PFSK-1 (cell line): ENCODE results near the gene HES5.

Experiments used
- FOXP2 ChIP-seq: optimal IDR thresholded peaks from 2 replicates; pipeline ENCODE3; 2011; ENCODE audit warnings: borderline replicate concordance, control low read depth, inconsistent platforms; ENCODE audit not compliant: insufficient read depth; ENCODE audit errors: extremely low read length, extremely low read depth
- POLR2AphosphoS5 ChIP-seq: IDR thresholded peaks from 2 replicates; pipeline ENCODE4 v1.6.1; 2012; ENCODE audit warnings: low read depth, mild to moderate bottlenecking, control low read depth, low read length, moderate library complexity
- REST ChIP-seq, 2 experiments: IDR thresholded peaks; 2 replicates each; pipeline versions ENCODE4 v1.6.1 to v1.8.0; 2011 to 2012; ENCODE audit warnings: low read depth in 2 of 2, low read length in 2 of 2, control low read depth in 1 of 2, inconsistent platforms in 1 of 2, mild to moderate bottlenecking in 1 of 2, moderate library complexity in 1 of 2; ENCODE audit not compliant: insufficient read depth in 1 of 2
- SIN3A ChIP-seq: IDR thresholded peaks from 2 replicates; pipeline ENCODE4 v1.6.1; 2012; ENCODE audit warnings: mild to moderate bottlenecking, low read length, moderate library complexity, borderline replicate concordance; ENCODE audit not compliant: insufficient read depth
- TAF1 ChIP-seq: IDR thresholded peaks from 2 replicates; pipeline ENCODE4 v1.6.1; 2012; ENCODE audit warnings: low read length, control low read depth, borderline replicate concordance; ENCODE audit not compliant: insufficient read depth

The HES5 gene

GRCh38 chr1:2498648-2499047 lies 31.4 kb downstream of the HES5 start:
- TF ChIP-seq FOXP2 (no peak), SIN3A (no peak), POLR2AphosphoS5 (no peak), TAF1 (no peak), REST (IDR thresholded peaks at IDR 0.05; ENCODE audit: insufficient read depth in 1 of 2, low read depth in 2 of 2, low read length in 2 of 2) (no peak)

- TF ChIP-seq FOXP2 (no peak), SIN3A (no peak), TAF1 (no peak), REST (IDR thresholded peaks at IDR 0.05; ENCODE audit: insufficient read depth in 1 of 2, low read depth in 2 of 2, low read length in 2 of 2) (no peak), POLR2AphosphoS5 (no peak)
Observed at GRCh38 chr1:2497891-2498290, 32.2 kb downstream of the HES5 start.

GRCh38 chr1:2496746-2497145 lies 33.3 kb downstream of the HES5 start:
- TF ChIP-seq TAF1 = no peak
- no peak for TF ChIP-seq SIN3A
- no peak for TF ChIP-seq FOXP2
- TF ChIP-seq POLR2AphosphoS5 = no peak
- TF ChIP-seq REST (IDR thresholded peaks at IDR 0.05; ENCODE audit: insufficient read depth in 1 of 2, low read depth in 2 of 2, low read length in 2 of 2) = no peak

GRCh38 chr1:2496087-2496622 lies 33.9 kb downstream of the HES5 start:
- no peak for TF ChIP-seq FOXP2
- TF ChIP-seq REST (IDR thresholded peaks at IDR 0.05; ENCODE audit: insufficient read depth in 1 of 2, low read depth in 2 of 2, low read length in 2 of 2) = no peak
- TF ChIP-seq POLR2AphosphoS5 = no peak
- TF ChIP-seq SIN3A = no peak
- no peak for TF ChIP-seq TAF1

GRCh38 chr1:2495546-2495945 lies 34.5 kb downstream of the HES5 start:
- TF ChIP-seq POLR2AphosphoS5 (no peak), FOXP2 (no peak), SIN3A (no peak), REST (IDR thresholded peaks at IDR 0.05; ENCODE audit: insufficient read depth in 1 of 2, low read depth in 2 of 2, low read length in 2 of 2) (no peak), TAF1 (no peak)
